Glutamatergic neuron (in vitro differentiated cells): ENCODE data around the gene EYS. TPM values are rescaled to one million over a fixed set of nuclear protein-coding genes. Genes with fewer than 3 reads are reported as not detected.
"Not testable (repeated sequence)": the region's sequence is repeated elsewhere in the genome, so short reads cannot be mapped to it uniquely, and the experiment has no call there.

Experiments used
- DNase-seq: peaks from one replicate; pipeline ENCODE4 v3.0.0; 2022
- H3K27ac Mint-ChIP-seq: one replicate; pipeline ENCODE4 v1.8.0; 2020; ENCODE audit warnings: mild to moderate bottlenecking, mixed read lengths, inconsistent platforms; ENCODE audit not compliant: unreplicated experiment
- H3K27me3 Mint-ChIP-seq: one replicate; pipeline ENCODE4 v1.8.0; 2020; ENCODE audit warnings: mild to moderate bottlenecking, moderate library complexity, mixed read lengths, inconsistent platforms; ENCODE audit not compliant: unreplicated experiment
- H3K36me3 Mint-ChIP-seq: one replicate; pipeline ENCODE4 v1.8.0; 2020; ENCODE audit warnings: mild to moderate bottlenecking, mixed read lengths, inconsistent platforms; ENCODE audit not compliant: unreplicated experiment
- H3K4me1 Mint-ChIP-seq: one replicate; pipeline ENCODE4 v1.8.0; 2020; ENCODE audit warnings: mild to moderate bottlenecking, low read depth, mixed read lengths, inconsistent platforms; ENCODE audit not compliant: unreplicated experiment
- H3K4me3 Mint-ChIP-seq: one replicate; pipeline ENCODE4 v1.8.0; 2020; ENCODE audit warnings: mild to moderate bottlenecking, mixed read lengths, inconsistent platforms; ENCODE audit not compliant: unreplicated experiment
- H3K9me3 Mint-ChIP-seq: one replicate; pipeline ENCODE4 v1.8.0; 2020; ENCODE audit warnings: mild to moderate bottlenecking, moderate library complexity, mixed read lengths, inconsistent platforms; ENCODE audit not compliant: unreplicated experiment
- CTCF ChIP-seq: fragments of 200-600 bp; sonication (generic); IDR thresholded peaks from one replicate; pipeline ENCODE4 v1.5.0; 2021; ENCODE audit not compliant: partially characterized antibody, unreplicated experiment
- total RNA-seq: library from RNA; stranded (reverse); fragmentation: NEBNext Ultra II Directional; extraction: Animal tissue kit (Norgen Biotek cat#: 25700); gene quantifications from one replicate; pipeline ENCODE4 v1.2.1, GENCODE V29; 2021; ENCODE audit not compliant: unreplicated experiment

EYS gene
- total RNA-seq, 1 donor from 2014 or later: 13.2 TPM

- Mint-ChIP-seq H3K36me3 (no peaks in the 10 kb centered on the region), H3K4me1 (peaks cover 24% of the 10 kb centered on the region), H3K27ac (no peak overlapping the region), H3K4me3 (no peak overlapping the region), H3K9me3 (no peaks in the 10 kb centered on the region), H3K27me3 (no peaks in the 10 kb centered on the region)
- TF ChIP-seq CTCF: peak; percentile 64
- DNase-seq: no peak
These were observed 1904.3 kb downstream of the EYS start for GRCh38 chr6:63802606-63803206.

DNA sequence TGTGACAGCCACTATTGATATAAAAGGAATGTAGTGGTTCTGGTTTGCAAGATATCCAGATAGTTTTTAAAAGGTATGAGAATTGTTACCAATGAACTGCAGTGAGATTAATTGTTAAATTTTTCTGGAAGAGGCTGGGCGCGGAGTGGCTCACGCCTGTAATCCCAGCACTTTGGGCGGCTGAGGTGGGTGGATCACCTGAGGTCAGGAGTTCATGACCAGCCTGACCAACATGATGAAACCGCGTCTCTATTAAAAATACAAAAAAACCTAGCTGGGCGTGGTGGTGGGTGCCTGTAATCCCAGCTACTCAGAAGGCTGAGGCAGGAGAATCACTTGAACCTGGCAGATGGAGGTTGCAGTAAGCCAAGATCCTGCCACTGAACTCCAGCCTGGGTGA lies 1906.6 kb downstream of the EYS start:
- peaks cover 16% of the 10 kb centered on the region for H3K4me1 Mint-ChIP-seq
- not testable (repeated sequence) for H3K9me3 Mint-ChIP-seq, H3K36me3 Mint-ChIP-seq, H3K27me3 Mint-ChIP-seq, DNase-seq, H3K4me3 Mint-ChIP-seq, H3K27ac Mint-ChIP-seq

GRCh38 chr6:63799813-63800212 lies 1907.2 kb downstream of the EYS start:
- Mint-ChIP-seq H3K27me3 (no peaks in the 10 kb centered on the region), H3K27ac (no peak overlapping the region), H3K4me3 (no peak overlapping the region), H3K36me3 (no peaks in the 10 kb centered on the region), H3K4me1 (peaks cover 15% of the 10 kb centered on the region), H3K9me3 (peaks cover 2% of the 10 kb centered on the region)
- no peak for TF ChIP-seq CTCF
- no peak for DNase-seq

GRCh38 chr6:63799313-63799712 lies 1907.7 kb downstream of the EYS start:
- Mint-ChIP-seq H3K9me3 (peaks cover 2% of the 10 kb centered on the region), H3K27me3 (no peaks in the 10 kb centered on the region), H3K4me1 (peaks cover 12% of the 10 kb centered on the region), H3K27ac (no peak overlapping the region), H3K36me3 (no peaks in the 10 kb centered on the region), H3K4me3 (no peak overlapping the region)
- no peak for DNase-seq
- no peak for TF ChIP-seq CTCF

DNA sequence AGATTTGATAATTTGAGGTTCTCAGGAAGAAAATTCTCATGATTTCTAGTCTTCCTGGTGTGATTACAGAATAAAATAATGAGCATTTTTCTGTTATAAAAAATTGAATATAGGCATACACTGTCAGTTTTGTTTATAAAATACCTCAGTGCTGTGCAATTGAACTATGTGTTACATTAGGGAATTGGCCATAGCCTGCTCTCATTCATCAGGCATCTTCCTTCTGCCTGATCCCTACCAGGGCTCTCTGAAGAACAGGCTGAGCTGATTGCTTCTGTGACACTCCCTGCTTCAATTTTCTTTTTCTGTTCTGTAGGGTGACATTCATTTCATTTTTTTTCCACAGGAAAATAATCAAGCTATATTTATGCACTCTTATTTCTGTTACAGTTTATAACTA lies 1908.6 kb downstream of the EYS start:
- H3K4me1 Mint-ChIP-seq: peaks cover 12% of the 10 kb centered on the region

More for the DNA sequence above, 1908.6 kb downstream of the EYS start:
- DNase-seq: no peak
- TF ChIP-seq CTCF: no peak
- H3K4me3 Mint-ChIP-seq: no peak overlapping the region
- no peak overlapping the region for H3K27ac Mint-ChIP-seq
- H3K9me3 Mint-ChIP-seq: peaks cover 2% of the 10 kb centered on the region
- H3K27me3 Mint-ChIP-seq: no peaks in the 10 kb centered on the region
- no peaks in the 10 kb centered on the region for H3K36me3 Mint-ChIP-seq
